Measurements from ENCODE around the gene ACSM2B. TPM values are rescaled to one million over a fixed set of nuclear protein-coding genes. Genes with fewer than 3 reads are reported as not detected.
"Not testable (repeated sequence)": the region's sequence is repeated elsewhere in the genome, so short reads cannot be mapped to it uniquely, and the experiment has no call there.

Gene ACSM2B
- total and polyA plus RNA-seq, 2 donors (not counting 3 experiments of a cell fraction or from before 2014, with no cell fraction given): 0.07 TPM; not detected in 1

- H2AFZ ChIP-seq (ENCODE audit: low read depth, low read length); H3K9me1 ChIP-seq (replicated peaks; ENCODE audit: control insufficient read depth, extremely low read depth, insufficient read depth, low read length); H3K36me3 ChIP-seq (ENCODE audit: control insufficient read depth in 2 of 2, extremely low read depth in 1 of 2, insufficient read depth in 2 of 2, low read length in 2 of 2); H3K4me1 ChIP-seq (ENCODE audit: control insufficient read depth, extremely low read depth, insufficient read depth, low read length); BruUV-seq (replicated peaks); H3K4me3 ChIP-seq (replicated peaks in 1 of 3; ENCODE audit: insufficient read depth in 1 of 3, low read depth in 1 of 3, low read length in 3 of 3); H3K79me2 ChIP-seq (ENCODE audit: control insufficient read depth, insufficient read depth, low read length); FAIRE-seq; POLR2A ChIA-PET; intact Hi-C loops (cut with micrococcal nuclease); H3K27me3 ChIP-seq (ENCODE audit: control insufficient read depth in 2 of 2, insufficient read depth in 2 of 2, low read length in 2 of 2); dilution Hi-C loops (cut with MboI; ENCODE audit: extremely low pct_ligation_motif_present, low sequenced_read_pairs); CTCF ChIA-PET; DNase-seq (ENCODE audit: low read depth, low spot score); H3K9me3 ChIP-seq (replicated peaks; ENCODE audit: control insufficient read depth, insufficient read depth, low read length); H3K9ac ChIP-seq (replicated peaks; ENCODE audit: extremely low read depth, insufficient read depth, low read length); H3K4me2 ChIP-seq (ENCODE audit: insufficient read depth, low read length); H4K20me1 ChIP-seq (replicated peaks; ENCODE audit: control insufficient read depth, extremely low read depth, insufficient read depth, low read length); H3K27ac ChIP-seq (ENCODE audit: insufficient read depth, low read depth, low read length): not testable (repeated sequence)
These were observed 44.4 kb downstream of the ACSM2B start for GRCh38 chr16:20531795-20532194.

GRCh38 chr16:20520103-20520502 is 56.1 kb downstream of the ACSM2B start:
- Histone ChIP-seq H3K4me2 (ENCODE audit: insufficient read depth, low read length) (no peak overlapping the region), H3K9me3 (replicated peaks; ENCODE audit: control insufficient read depth, insufficient read depth, low read length) (no peaks in the 10 kb centered on the region), H3K4me3 (replicated peaks in 1 of 3; ENCODE audit: insufficient read depth in 1 of 3, low read depth in 1 of 3, low read length in 3 of 3) (no peak overlapping the region), H3K4me1 (ENCODE audit: control insufficient read depth, extremely low read depth, insufficient read depth, low read length) (no peaks in the 10 kb centered on the region), H3K36me3 (ENCODE audit: control insufficient read depth in 2 of 2, extremely low read depth in 1 of 2, insufficient read depth in 2 of 2, low read length in 2 of 2) (no peaks in the 10 kb centered on the region), H4K20me1 (replicated peaks; ENCODE audit: control insufficient read depth, extremely low read depth, insufficient read depth, low read length) (no peaks in the 10 kb centered on the region), H3K27me3 (ENCODE audit: control insufficient read depth in 2 of 2, insufficient read depth in 2 of 2, low read length in 2 of 2) (no peaks in the 10 kb centered on the region), H2AFZ (ENCODE audit: low read depth, low read length) (no peak overlapping the region), H3K27ac (ENCODE audit: insufficient read depth, low read depth, low read length) (no peak overlapping the region), H3K79me2 (ENCODE audit: control insufficient read depth, insufficient read depth, low read length) (no peaks in the 10 kb centered on the region), H3K9ac (replicated peaks; ENCODE audit: extremely low read depth, insufficient read depth, low read length) (no peak overlapping the region), H3K9me1 (replicated peaks; ENCODE audit: control insufficient read depth, extremely low read depth, insufficient read depth, low read length) (no peaks in the 10 kb centered on the region)
- CTCF ChIA-PET: no interaction called here
- dilution Hi-C loops (cut with MboI; ENCODE audit: extremely low pct_ligation_motif_present, low sequenced_read_pairs) (no loop called here), intact Hi-C loops (cut with micrococcal nuclease) (no loop called here)
- FAIRE-seq (no peak), DNase-seq (ENCODE audit: low read depth, low spot score) (no peak)
- no peak for TF ChIP-seq EZH2 (IDR thresholded peaks at IDR 0.05; ENCODE audit: borderline replicate concordance, low read depth, low read length, severe bottlenecking)
- TF ChIP-seq POLR2AphosphoS5 (IDR thresholded peaks at IDR 0.05; ENCODE audit: insufficient read depth, low read depth, low read length): no peak
- no peak for TF ChIP-seq JUN (IDR thresholded peaks at IDR 0.05; ENCODE audit: borderline replicate concordance, insufficient read depth, insufficient read length, low read depth)
- TF ChIP-seq MYC (IDR thresholded peaks at IDR 0.05; ENCODE audit: low read depth, low read length): no peak
- TF ChIP-seq GATA2 (IDR thresholded peaks at IDR 0.05; ENCODE audit: insufficient read depth, insufficient read length, low read depth, low read length): no peak
- TF ChIP-seq MAX (IDR thresholded peaks at IDR 0.05; ENCODE audit: insufficient read depth, insufficient read length): no peak
- TF ChIP-seq CTCF (IDR thresholded peaks at IDR 0.05; ENCODE audit: extremely low read depth in 1 of 2, insufficient read depth in 1 of 2, low read depth in 1 of 2, low read length in 2 of 2): no peak
- TF ChIP-seq FOS (IDR thresholded peaks at IDR 0.05; ENCODE audit: borderline replicate concordance, insufficient read depth, low read length): no peak
- POLR2A ChIA-PET: no interaction called here
- BruUV-seq (replicated peaks): no TSS peak
